ENCODE measurements around the gene SYCE3. TPM values are rescaled to one million over a fixed set of nuclear protein-coding genes. Genes with fewer than 3 reads are reported as not detected.

The SYCE3 gene
- total and polyA plus RNA-seq, 9 of the 15 experiments (the other 6 are each of a cell fraction or from before 2014, with no cell fraction given): 0.56 TPM; not detected in 8

GRCh38 chr22:50560034-50560433 is 2.7 kb downstream of the SYCE3 start:
- ATAC-seq: no peak
- in situ Hi-C loops (cut with MboI): no loop called here
- H3K27me3 ChIP-seq (ENCODE audit: control insufficient read depth in 2 of 2, insufficient read depth in 2 of 2, low read length in 2 of 2): no peaks in the 10 kb centered on the region
- H3K4me3 ChIP-seq: no peak overlapping the region
- no peak overlapping the region for H2AFZ ChIP-seq (ENCODE audit: low read depth, low read length)
- H3K9ac ChIP-seq (ENCODE audit: insufficient read depth in 1 of 2, low read depth in 2 of 2, low read length in 2 of 2): no peak overlapping the region
- ChIA-PET POLR2A (interaction anchor here (0.6 to 1.1 kb wide), 2 partner anchors 19 to 45 kb away, joined by 3 read pairs; no protein-coding TSS in a partner anchor), CTCF (ENCODE audit: low intra/inter-chr PET ratio) (no interaction called here)
- no peak for FAIRE-seq
- H3K79me2 ChIP-seq (ENCODE audit: control insufficient read depth, insufficient read depth, low read length): no peaks in the 10 kb centered on the region
- WGBS (ENCODE audit: insufficient coverage, low coverage, missing lambda C conversion rate): 45% methylated on average over 3 of the region's 3 CpGs
- DNase-seq (ENCODE audit: extremely low read depth in 1 of 4, low spot score in 3 of 4): no peak
- TF ChIP-seq ZNF124 (CRISPR knock-in tag; IDR thresholded peaks at IDR 0.05): no peak
- no peak for TF ChIP-seq HMG20B (CRISPR knock-in tag; IDR thresholded peaks at IDR 0.05)
- no peak for TF ChIP-seq SOX6 (IDR thresholded peaks at IDR 0.05)
- TF ChIP-seq ZNF324 (CRISPR knock-in tag; IDR thresholded peaks at IDR 0.05): no peak
- no peak for TF ChIP-seq ZNF780A (CRISPR knock-in tag; IDR thresholded peaks at IDR 0.05)
- no peak for TF ChIP-seq TFAM (CRISPR knock-in tag; conservative IDR thresholded peaks at IDR 0.05)
- no peak for TF ChIP-seq HNRNPH1 (optimal IDR thresholded peaks at IDR 0.05; ENCODE audit: low read depth, low read length)
- TF ChIP-seq YY1 (IDR thresholded peaks at IDR 0.05; ENCODE audit: borderline replicate concordance in 1 of 3, control insufficient read depth in 1 of 3, extremely low read depth in 1 of 3, insufficient read depth in 3 of 3, insufficient read length in 1 of 3, insufficient replicate concordance in 2 of 3, low read depth in 1 of 3, low read length in 2 of 3): no peak
- TF ChIP-seq TEAD2 (tag; IDR thresholded peaks at IDR 0.05): no peak
- no peak for TF ChIP-seq ZC3H8 (IDR thresholded peaks at IDR 0.05)
- no peaks in the 10 kb centered on the region for H3K36me3 ChIP-seq (ENCODE audit: control insufficient read depth, insufficient read depth, low read length)
- intact Hi-C loops (cut with micrococcal nuclease): loop anchor here (5.0 kb wide), 1 partner anchor 33 kb away; the partner anchor contains the start of gene SCO2
- no peak overlapping the region for H3K27ac ChIP-seq (ENCODE audit: extremely low read depth, low read depth, low read length)
- H3K9me3 ChIP-seq (replicated peaks; ENCODE audit: control insufficient read depth, insufficient read depth, low read depth, low read length): no peaks in the 10 kb centered on the region
- H3K9me1 ChIP-seq (ENCODE audit: control insufficient read depth, insufficient read depth, low read length): no peaks in the 10 kb centered on the region
- no peaks in the 10 kb centered on the region for H4K20me1 ChIP-seq (replicated peaks; ENCODE audit: control insufficient read depth, insufficient read depth, low read length)
- peaks cover 0 to 13% of the 10 kb centered on the region in 2 experiments; a peak in 2 of 5 replicates for H3K4me1 ChIP-seq (replicated peaks in 1 of 2; ENCODE audit: control insufficient read depth in 2 of 2, insufficient read depth in 2 of 2, low read length in 2 of 2)
- H3K4me2 ChIP-seq (ENCODE audit: insufficient read depth, low read length): no peak overlapping the region
- BruUV-seq (replicated peaks): no TSS peak

Data from K562 (cell line).